IMR-90 (cell line): Measurements from ENCODE around the gene FARSB. TPM values are rescaled to one million over a fixed set of nuclear protein-coding genes. Genes with fewer than 3 reads are reported as not detected.

Experiments used
- ATAC-seq: fragments of 200-7000 bp; cut with Tn5 transposase; 2 replicates; pipeline ENCODE4 v1.9.1; 2020; ENCODE audit warnings: low read depth, mild to moderate bottlenecking, moderate library complexity
- BruUV-seq: library from RNA; stranded (reverse); fragments of 400-500 nt; replicated peaks from 2 replicates; lab custom pipeline; 2021; lab: Mats Ljungman, UMichigan
- CTCF ChIA-PET: fragments of 300-600 bp; formaldehyde crosslinking; extraction: SDS; loops from one replicate; lab custom pipeline; 2021; ENCODE audit warnings: antibody characterized with exemption; lab: Yijun Ruan, JAX
- POLR2A ChIA-PET: fragments of 300-600 bp; sonication (Branson Sonifier 250); formaldehyde crosslinking; loops from one replicate; lab custom pipeline; 2022; ENCODE audit warnings: antibody characterized with exemption; ENCODE audit not compliant: unreplicated experiment; lab: Charles Lee
- DNase-seq: peaks from one replicate; pipeline ENCODE4 v3.0.0; 2013
- H2AFZ ChIP-seq: replicated peaks from 2 replicates; pipeline ENCODE3; 2013; ENCODE audit warnings: low read length, mild to moderate bottlenecking; ENCODE audit not compliant: poor library complexity
- H2AK5ac ChIP-seq: 2 replicates; pipeline ENCODE4 v1.6.1; 2013; ENCODE audit warnings: low read depth, low read length, inconsistent platforms
- H2AK9ac ChIP-seq: replicated peaks from 2 replicates; pipeline ENCODE3; 2013; ENCODE audit warnings: mild to moderate bottlenecking, low read depth, low read length, moderate library complexity; ENCODE audit not compliant: poor library complexity
- H2BK120ac ChIP-seq: 2 replicates; pipeline ENCODE4 v1.6.1; 2013; ENCODE audit warnings: low read depth, low read length, inconsistent platforms
- H2BK15ac ChIP-seq: 3 replicates; pipeline ENCODE4 v1.6.1; 2013; ENCODE audit warnings: low read depth, low read length, inconsistent platforms
- H2BK20ac ChIP-seq: 2 replicates; pipeline ENCODE4 v1.6.1; 2013; ENCODE audit warnings: low read depth, mild to moderate bottlenecking, inconsistent platforms, low read length, moderate library complexity
- H2BK5ac ChIP-seq: 2 replicates; pipeline ENCODE4 v1.6.1; 2013; ENCODE audit warnings: mild to moderate bottlenecking, low read depth, low read length, inconsistent platforms; ENCODE audit not compliant: poor library complexity, severe bottlenecking
- H3K14ac ChIP-seq: replicated peaks from 2 replicates; pipeline ENCODE4 v1.6.1; 2013; ENCODE audit warnings: low read depth, low read length, inconsistent platforms
- H3K18ac ChIP-seq: 2 replicates; pipeline ENCODE4 v1.6.1; 2013; ENCODE audit warnings: low read depth, low read length, control low read depth
- H3K23ac ChIP-seq: 2 replicates; pipeline ENCODE4 v1.6.1; 2013; ENCODE audit warnings: low read depth, low read length, inconsistent platforms
- H3K27ac ChIP-seq: 2 replicates; pipeline ENCODE4 v1.5.1; 2013; ENCODE audit warnings: mild to moderate bottlenecking, control low read depth, low read length; ENCODE audit not compliant: insufficient read depth
- H3K27me3 ChIP-seq: 2 replicates; pipeline ENCODE4 v1.6.1; 2013; ENCODE audit warnings: low read length; ENCODE audit not compliant: control insufficient read depth, insufficient read depth
- H3K36me3 ChIP-seq: 2 replicates; pipeline ENCODE4 v1.6.1; 2013; ENCODE audit warnings: low read length, mixed read lengths; ENCODE audit not compliant: control insufficient read depth, insufficient read depth
- H3K4ac ChIP-seq: 2 replicates; pipeline ENCODE4 v1.6.1; 2013; ENCODE audit warnings: low read depth, low read length, inconsistent platforms
- H3K4me1 ChIP-seq: 2 replicates; pipeline ENCODE4 v1.6.1; 2013; ENCODE audit warnings: low read length, mixed read lengths; ENCODE audit not compliant: control insufficient read depth, insufficient read depth
- H3K4me2 ChIP-seq: 2 replicates; pipeline ENCODE4 v1.6.1; 2013; ENCODE audit warnings: low read depth, mild to moderate bottlenecking, control low read depth, low read length, moderate library complexity
- H3K4me3 ChIP-seq: 2 replicates; pipeline ENCODE4 v1.5.1; 2013; ENCODE audit warnings: low read depth, mild to moderate bottlenecking, control low read depth, low read length, moderate library complexity; ENCODE audit not compliant: insufficient read depth
- H3K56ac ChIP-seq: 2 replicates; pipeline ENCODE4 v1.6.1; 2013; ENCODE audit warnings: low read length, inconsistent platforms; ENCODE audit not compliant: insufficient read depth; ENCODE audit errors: extremely low read depth
- H3K79me1 ChIP-seq, 2 experiments: 2 replicates each; pipeline ENCODE4 v1.6.1; 2013; ENCODE audit warnings: low read length in 2 of 2, inconsistent platforms in 1 of 2, low read depth in 1 of 2
- H3K9ac ChIP-seq: 2 replicates; pipeline ENCODE4 v1.6.1; 2013; ENCODE audit warnings: low read depth, low read length, control low read depth
- H3K9me1 ChIP-seq: 2 replicates; pipeline ENCODE4 v1.6.1; 2013; ENCODE audit warnings: low read length, inconsistent platforms; ENCODE audit not compliant: insufficient read depth
- H3K9me3 ChIP-seq: 2 replicates; pipeline ENCODE4 v1.6.1; 2013; ENCODE audit warnings: low read length; ENCODE audit not compliant: control insufficient read depth, insufficient read depth
- H4K20me1 ChIP-seq: 2 replicates; pipeline ENCODE4 v1.6.1; 2013; ENCODE audit warnings: low read length, inconsistent platforms; ENCODE audit not compliant: insufficient read depth
- H4K5ac ChIP-seq: 2 replicates; pipeline ENCODE4 v1.6.1; 2013; ENCODE audit warnings: mild to moderate bottlenecking, low read depth, low read length, control low read depth
- H4K8ac ChIP-seq, 2 experiments: 2 replicates each; pipeline ENCODE4 v1.6.1; 2013; ENCODE audit warnings: low read depth in 2 of 2, low read length in 2 of 2, control low read depth in 1 of 2, inconsistent platforms in 1 of 2
- H4K91ac ChIP-seq: 2 replicates; pipeline ENCODE4 v1.6.1; 2013; ENCODE audit warnings: low read depth, low read length, inconsistent platforms; ENCODE audit not compliant: insufficient read depth
- CEBPB ChIP-seq: IDR thresholded peaks from 2 replicates; pipeline ENCODE4 v1.6.1; 2012; ENCODE audit warnings: low read depth, low read length, improper control_type of control experiment
- CHD1 ChIP-seq: IDR thresholded peaks from 2 replicates; pipeline ENCODE4 v1.6.1; 2012; ENCODE audit warnings: low read depth, low read length, improper control_type of control experiment
- ELK1 ChIP-seq: fragments of 150-350 bp; IDR thresholded peaks from 2 replicates; pipeline ENCODE4 v1.6.1; 2016; ENCODE audit warnings: low read depth, mild to moderate bottlenecking, low read length, moderate library complexity, borderline replicate concordance
- FOS ChIP-seq: fragments of 150-350 bp; IDR thresholded peaks from 2 replicates; pipeline ENCODE4 v1.6.1; 2016; ENCODE audit warnings: low read depth, low read length
- MAFK ChIP-seq: IDR thresholded peaks from 2 replicates; pipeline ENCODE4 v1.6.1; 2012; ENCODE audit warnings: low read depth, low read length, improper control_type of control experiment
- NFE2L2 ChIP-seq: fragments of 150-350 bp; IDR thresholded peaks from 2 replicates; pipeline ENCODE4 v1.6.1; 2016; ENCODE audit warnings: low read depth, mild to moderate bottlenecking, low read length
- RFX5 ChIP-seq: IDR thresholded peaks from 2 replicates; pipeline ENCODE4 v1.8.0; 2012; ENCODE audit warnings: low read depth, mild to moderate bottlenecking, low read length, moderate library complexity
- USF2 ChIP-seq: fragments of 150-350 bp; IDR thresholded peaks from 2 replicates; pipeline ENCODE4 v1.6.1; 2017; ENCODE audit warnings: mild to moderate bottlenecking, antibody characterized with exemption, low read length, low read depth
- WGBS, 2 experiments: methylation state at CpG; one replicate each; pipeline versions ENCODE4 v1.1.5 to v1.1.7; 2013; ENCODE audit warnings: missing lambda C conversion rate in 2 of 2; ENCODE audit not compliant: insufficient read length in 1 of 2; ENCODE audit errors: extremely low coverage in 2 of 2; 5-methylcytosine and 5-hydroxymethylcytosine counted together
- dilution Hi-C: fragments of 300-500 bp; cut with HindIII; formaldehyde crosslinking; loops from one replicate; pipeline ENCODE4 v1.14.3; 2018; ENCODE audit warnings: low sequenced_read_pairs; ENCODE audit not compliant: unreplicated experiment
- in situ Hi-C: fragments of 300-500 bp; cut with MboI; formaldehyde crosslinking; loops from 3 replicates; pipeline ENCODE4 v1.14.3; 2019; ENCODE audit warnings: low sequenced_read_pairs, inconsistent platforms, mixed read lengths
- intact Hi-C: fragments of 100-400 bp; cut with micrococcal nuclease; formaldehyde crosslinking; loops from 2 replicates; pipeline ENCODE4 v1.10.0; 2022
- polyA plus RNA-seq, 3 experiments: library from polyadenylated mRNA; depleted of rRNA; stranded (reverse); fragments of >200 nt; gene quantifications; 2 replicates each; pipeline ENCODE4 v1.2.3, GENCODE V29; 2012; ENCODE audit warnings: low replicate concordance in 1 of 3
- total RNA-seq: library from RNA; depleted of rRNA; stranded (reverse); fragments of >200 nt; gene quantifications from 2 replicates; pipeline ENCODE4 v1.2.3, GENCODE V29; 2012

FARSB gene
- total and polyA plus RNA-seq, 2 of the 4 experiments (the other 2 are of a cell fraction), result 21.1 to 32.5 TPM

DNA sequence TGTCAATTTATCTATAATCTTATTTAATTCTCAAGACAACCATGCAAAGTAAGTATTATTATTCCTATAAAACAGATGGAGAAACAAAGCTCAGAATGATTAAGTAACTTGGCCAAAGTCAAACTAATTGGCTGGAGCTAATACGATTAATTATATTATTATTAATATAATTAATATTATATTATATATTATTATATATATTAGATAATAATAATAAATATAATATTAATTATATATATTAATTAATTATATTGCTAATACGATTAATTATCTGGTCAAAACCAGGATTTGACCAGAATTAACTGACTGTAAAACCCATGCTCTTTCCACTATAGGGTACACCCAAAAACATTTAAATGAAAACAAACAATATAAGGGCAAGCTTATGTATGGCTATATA, 52.4 kb downstream of the FARSB start:
- Histone ChIP-seq H2AK9ac (no peak overlapping the region), H3K4me2 (no peak overlapping the region), H3K14ac (no peak overlapping the region), H4K91ac (no peak overlapping the region), H3K4ac (no peak overlapping the region), H2BK15ac (no peak overlapping the region), H3K18ac (no peak overlapping the region), H3K36me3 (peaks cover 4% of the 10 kb centered on the region), H3K79me1 (peaks cover 0 to 5% of the 10 kb centered on the region in 2 experiments; a peak in 1 of 4 replicates), H4K8ac (no peak overlapping the region), H3K56ac (no peak overlapping the region), H2BK20ac (no peak overlapping the region), H3K9ac (no peak overlapping the region), H3K27me3 (no peaks in the 10 kb centered on the region), H3K27ac (no peak overlapping the region), H3K23ac (no peak overlapping the region), H2AK5ac (no peak overlapping the region), H3K4me1 (no peaks in the 10 kb centered on the region), H3K9me1 (no peaks in the 10 kb centered on the region), H4K20me1 (no peaks in the 10 kb centered on the region), H2BK120ac (no peak overlapping the region), H4K5ac (no peak overlapping the region), H2BK5ac (no peak overlapping the region), H3K9me3 (no peaks in the 10 kb centered on the region), H3K4me3 (no peak overlapping the region), H2AFZ (no peak overlapping the region)
- POLR2A ChIA-PET, result no interaction called here
- no peak for TF ChIP-seq FOS
- TF ChIP-seq CEBPB, result no peak
- no peak for TF ChIP-seq ELK1
- no peak for TF ChIP-seq NFE2L2
- TF ChIP-seq RFX5, result no peak
- TF ChIP-seq MAFK, result no peak
- no peak for TF ChIP-seq USF2
- no peak for TF ChIP-seq CHD1
- dilution Hi-C loops, result no loop called here
- no peak for DNase-seq
- CTCF ChIA-PET, result no interaction called here
- no TSS peak for BruUV-seq
- ATAC-seq, result no peak
- no CpG with 5 or more reads among the region's 2 CpGs for WGBS, 2 experiments
- intact Hi-C loops, result no loop called here
- in situ Hi-C loops, result no loop called here
